CD4-positive, alpha-beta T cell treated with Interleukin-17A for 1 hour (primary cell): ENCODE results near the gene LRG1.

Experiments
- DNase-seq: peaks from one replicate; pipeline ENCODE4 v3.0.0-alpha.2; 2020

Gene LRG1, protein sequence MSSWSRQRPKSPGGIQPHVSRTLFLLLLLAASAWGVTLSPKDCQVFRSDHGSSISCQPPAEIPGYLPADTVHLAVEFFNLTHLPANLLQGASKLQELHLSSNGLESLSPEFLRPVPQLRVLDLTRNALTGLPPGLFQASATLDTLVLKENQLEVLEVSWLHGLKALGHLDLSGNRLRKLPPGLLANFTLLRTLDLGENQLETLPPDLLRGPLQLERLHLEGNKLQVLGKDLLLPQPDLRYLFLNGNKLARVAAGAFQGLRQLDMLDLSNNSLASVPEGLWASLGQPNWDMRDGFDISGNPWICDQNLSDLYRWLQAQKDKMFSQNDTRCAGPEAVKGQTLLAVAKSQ

GRCh38 chr19:4539693-4540581 lies at the start of gene LRG1:
Gene LRG1, minus strand, starts transcription at chr19:4540036. Its CDS starts 23 bp downstream, at chr19:4540013.
- DNase-seq, result peak; percentile 9

DNA sequence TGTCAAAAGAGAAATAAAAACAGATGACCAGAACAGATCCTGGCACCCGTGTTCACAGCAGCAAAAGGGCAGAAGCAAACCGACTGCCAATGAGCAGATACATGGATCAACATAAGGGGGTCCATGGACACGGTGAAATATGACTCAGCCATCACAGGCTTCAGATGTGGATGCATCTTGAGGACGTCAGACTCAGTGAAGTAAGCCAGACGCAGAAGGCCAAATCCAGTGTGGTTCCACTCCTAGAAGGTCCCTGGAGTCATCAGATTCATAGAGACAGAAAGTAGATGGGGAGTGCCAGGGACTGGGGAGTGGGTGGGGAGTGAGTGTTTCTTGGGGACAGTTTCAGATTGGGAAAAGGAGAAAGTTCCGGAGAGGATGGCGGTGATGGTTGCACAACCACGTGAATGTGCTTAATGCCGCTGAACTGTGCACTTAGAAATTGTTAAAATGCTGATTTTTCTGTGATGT lies 48.5 kb upstream of the LRG1 start:
- DNase-seq, result no peak

DNA sequence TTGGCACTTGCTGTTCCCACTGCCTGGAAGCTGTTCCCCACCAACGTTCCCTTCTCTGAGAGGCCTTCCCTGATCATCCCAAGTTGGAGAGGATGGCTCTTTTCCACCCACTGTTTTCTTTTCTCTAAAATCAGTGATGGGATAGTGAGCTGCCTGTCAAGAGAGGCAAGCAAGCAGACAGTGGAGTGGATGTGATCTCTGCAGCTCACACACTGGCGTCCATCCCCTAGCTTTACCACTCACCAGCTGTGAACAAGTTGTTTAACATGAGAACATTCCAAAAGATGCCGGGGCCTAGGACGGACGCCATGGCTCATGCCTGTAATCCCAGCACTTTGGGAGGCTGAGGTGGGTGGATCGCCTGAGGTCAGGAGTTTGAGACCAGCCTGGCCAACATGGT lies 47.7 kb upstream of the LRG1 start:
- no peak for DNase-seq

DNA sequence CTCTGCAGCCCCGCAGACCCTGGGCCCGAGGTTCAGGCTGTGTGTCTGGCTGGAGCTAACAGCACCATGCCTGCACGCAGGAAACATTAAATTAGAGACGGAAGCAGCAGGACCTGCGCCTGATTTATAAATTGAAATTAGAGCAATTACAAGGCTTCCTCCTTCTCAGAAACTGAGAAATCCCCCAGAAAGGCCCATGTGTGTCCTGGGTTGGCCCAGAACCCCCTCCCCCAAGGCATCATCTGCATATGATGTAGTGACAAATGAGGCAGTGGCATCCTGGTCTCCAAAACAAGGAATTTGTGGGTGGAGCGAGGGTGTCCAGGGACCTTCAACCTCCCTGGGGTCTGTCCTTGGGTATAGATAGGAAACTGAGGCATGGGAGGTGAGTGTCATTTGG lies 46.9 kb upstream of the LRG1 start:
- no peak for DNase-seq

DNA sequence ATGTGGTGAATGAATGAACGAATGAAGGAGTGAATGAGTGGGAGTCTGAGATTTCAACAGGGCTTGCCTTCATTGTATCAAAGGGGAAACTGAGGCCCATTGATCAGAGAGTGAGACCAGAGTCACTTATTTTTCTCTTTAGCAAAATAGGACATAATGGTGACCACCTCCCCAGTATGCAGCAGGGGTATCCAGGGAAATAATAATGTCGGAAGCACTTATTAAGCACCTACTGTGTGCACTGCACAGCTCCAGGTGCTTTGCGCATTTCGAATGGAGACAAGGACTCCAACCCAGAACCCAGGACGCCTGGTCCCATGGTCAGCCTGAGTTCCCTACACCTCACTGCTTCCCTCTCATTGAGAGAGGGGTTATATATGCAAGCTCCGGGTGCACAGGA lies 46.4 kb upstream of the LRG1 start:
- DNase-seq, result no peak

DNA sequence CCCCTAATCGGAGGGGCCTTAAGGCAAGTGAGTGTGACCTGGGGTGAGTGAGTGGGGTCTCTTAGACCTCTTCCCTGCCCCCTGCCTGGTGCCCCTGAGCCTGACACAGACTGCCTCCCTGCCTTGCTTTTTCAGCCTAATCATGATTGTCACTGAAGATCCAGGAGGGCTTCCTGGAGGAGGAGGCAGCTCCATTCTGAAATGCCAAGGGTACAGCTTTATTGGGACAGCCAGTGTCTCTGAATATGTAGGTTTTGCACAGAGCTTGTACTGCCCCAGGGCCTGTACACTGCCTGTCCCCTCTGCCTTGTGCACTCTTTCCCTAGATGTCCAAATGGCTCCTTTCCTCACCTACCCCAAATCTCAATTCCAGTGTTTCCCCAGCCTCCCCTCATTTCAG lies 45.7 kb upstream of the LRG1 start:
- no peak for DNase-seq

GRCh38 chr19:4584670-4585460 lies 45.0 kb upstream of the LRG1 start:
- DNase-seq, result no peak

DNA sequence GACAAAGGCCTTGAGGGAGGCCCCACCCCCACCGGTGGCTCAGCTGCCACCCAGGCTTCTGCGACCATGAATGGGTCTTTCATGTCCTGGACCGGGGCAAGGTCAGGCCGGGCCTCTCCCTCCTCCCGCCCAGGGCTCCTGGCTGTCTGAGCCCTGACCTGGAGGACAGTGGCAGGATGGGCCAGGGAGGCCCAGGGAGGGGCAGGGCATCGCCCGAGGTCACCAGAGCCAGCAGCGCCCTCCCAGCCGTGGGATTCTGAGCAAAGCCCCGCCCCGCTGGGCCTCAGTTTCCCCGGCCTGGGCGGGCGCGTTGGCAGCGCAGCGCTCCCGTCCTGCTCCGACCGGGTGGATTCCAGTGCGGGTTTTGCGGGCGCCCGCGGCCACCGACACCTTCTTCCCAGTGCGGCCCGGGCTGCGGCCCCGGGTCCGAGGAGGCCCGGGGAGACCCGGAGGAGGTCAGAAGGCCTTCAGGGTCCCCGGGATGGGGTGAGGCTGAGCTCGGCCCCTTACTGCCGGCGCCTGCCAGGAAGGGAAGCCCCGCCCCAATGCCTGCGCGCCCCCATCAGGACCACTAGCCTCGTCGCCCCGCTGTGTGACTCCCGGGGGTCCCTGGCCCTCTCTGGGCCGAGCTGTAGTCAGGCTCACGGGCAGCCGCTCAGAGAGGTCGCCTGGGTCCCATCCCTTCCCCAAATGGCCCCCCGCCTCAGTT lies 44.3 kb upstream of the LRG1 start:
- DNase-seq, result no peak

GRCh38 chr19:4582980-4583842 lies 43.4 kb upstream of the LRG1 start:
- DNase-seq, result no peak

DNA sequence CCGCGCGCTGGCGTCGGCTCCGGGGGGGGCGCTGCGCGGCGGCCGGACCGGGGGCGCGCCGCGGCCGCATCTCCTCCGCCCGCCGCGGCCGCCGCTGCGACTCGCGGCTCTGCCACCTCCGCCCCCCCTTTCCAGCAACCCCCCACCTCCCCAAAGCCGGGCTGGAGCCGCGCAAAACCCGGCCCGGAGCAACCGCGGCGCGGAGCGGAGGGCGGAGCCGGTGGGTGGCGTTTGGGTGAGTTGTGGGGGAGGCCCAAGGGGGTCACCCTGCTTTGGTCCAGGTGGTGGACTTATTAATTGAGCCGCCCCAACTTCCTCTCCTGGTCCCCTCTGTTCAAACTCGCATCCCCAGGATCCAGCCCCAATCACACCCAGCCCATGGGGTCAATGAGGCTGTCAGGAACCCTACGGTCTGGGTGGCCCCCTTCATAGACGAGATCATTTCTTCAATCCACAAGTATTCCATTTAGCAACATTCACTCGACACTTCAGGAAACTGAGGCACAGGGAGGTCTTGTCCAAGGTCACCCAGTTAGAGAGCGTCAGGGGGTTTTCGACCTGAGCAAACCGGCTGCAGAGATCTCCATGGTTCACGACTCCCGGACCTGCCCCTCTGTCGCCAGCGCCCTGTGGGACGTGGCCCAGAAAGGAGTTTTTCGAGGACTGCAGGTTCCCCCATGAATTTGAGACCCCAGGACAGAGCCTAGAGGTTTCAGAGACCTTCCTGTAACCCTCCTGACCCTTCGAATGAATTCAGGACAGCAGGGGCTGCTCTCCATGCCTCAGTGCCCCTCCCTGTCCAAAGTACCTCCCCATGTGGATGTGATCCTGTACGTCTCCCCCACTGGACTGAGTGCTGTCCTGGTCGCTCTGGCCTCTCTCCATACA lies 42.1 kb upstream of the LRG1 start:
- no peak for DNase-seq

GRCh38 chr19:4580961-4581665 lies 41.3 kb upstream of the LRG1 start:
- no peak for DNase-seq

- no peak for DNase-seq
Observed at GRCh38 chr19:4580021-4580901, 40.4 kb upstream of the LRG1 start.

DNA sequence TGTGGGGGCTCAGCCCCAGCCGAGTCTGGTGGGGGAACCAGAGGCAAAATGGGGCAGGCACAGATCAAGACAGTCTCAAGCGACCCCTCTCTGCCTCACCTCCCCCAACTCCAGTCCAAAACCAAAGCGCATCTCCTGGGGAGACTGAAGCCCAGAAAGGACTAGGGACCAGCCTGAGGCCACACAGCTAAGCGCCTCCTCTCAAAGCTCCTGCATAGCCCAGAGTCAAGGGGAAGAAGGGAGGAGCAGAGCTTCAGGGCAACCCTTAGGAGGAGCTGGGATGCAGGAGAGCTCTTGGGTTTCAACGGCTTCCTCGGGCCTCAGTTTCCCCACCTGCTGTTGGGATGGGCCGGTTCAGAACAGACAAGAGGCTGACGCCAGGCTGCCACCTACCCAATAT lies 39.6 kb upstream of the LRG1 start:
- no peak for DNase-seq

GRCh38 chr19:4578552-4579248 lies 38.9 kb upstream of the LRG1 start:
- no peak for DNase-seq

- no peak for DNase-seq
Observed at GRCh38 chr19:4577020-4577782, 37.4 kb upstream of the LRG1 start.

DNA sequence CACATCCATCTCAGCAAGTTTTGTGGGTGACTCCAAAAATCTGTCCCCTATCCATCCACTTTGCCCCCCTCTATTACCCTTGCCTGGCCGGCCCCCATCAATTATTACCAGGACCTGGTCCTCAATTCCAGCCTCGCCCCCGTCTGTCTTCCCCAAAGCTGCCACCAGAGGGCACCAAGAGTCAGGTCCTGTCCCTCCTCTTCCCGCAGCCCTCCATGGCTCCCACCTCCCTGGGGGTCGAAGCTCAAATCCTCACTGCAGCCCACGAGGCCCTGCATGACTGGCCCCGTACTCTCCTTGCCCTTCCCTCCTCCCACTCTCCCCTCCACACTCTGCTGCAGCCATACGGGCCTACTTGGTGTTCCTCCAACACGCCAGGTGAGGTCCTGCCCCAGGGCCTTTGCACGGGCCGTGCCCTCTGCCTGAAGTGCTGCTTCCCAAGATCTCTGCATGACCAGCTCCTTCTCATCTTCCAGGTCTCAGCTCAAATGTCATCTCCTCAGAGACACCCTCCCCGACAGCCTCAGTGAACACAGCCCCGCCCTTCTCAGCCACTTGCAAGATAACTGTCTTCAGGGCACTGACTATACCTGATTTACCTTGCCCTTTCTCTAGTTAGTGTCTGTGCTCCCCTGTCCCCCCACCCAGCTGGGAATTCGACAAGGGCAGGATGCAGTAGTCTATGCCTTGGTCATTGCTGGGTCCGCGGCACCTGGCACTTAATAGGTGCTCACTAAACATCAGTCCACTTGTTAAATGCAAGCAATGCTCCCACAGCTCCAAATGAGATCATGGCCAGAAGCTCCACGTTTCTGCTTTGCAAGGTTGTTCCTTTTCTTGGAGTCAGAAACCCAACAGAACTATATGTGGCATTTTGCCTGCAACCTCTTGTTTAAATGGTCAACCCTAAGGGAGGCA lies 36.4 kb upstream of the LRG1 start:
- peak; percentile 65 for DNase-seq
